RWPE1 (cell line): Measurements from ENCODE around the gene MGAT5.

ENCODE experiments used
- CTCF ChIA-PET: fragments of 350-600 bp; sonication (Branson Sonifier 250); formaldehyde crosslinking; extraction: SDS; loops from one replicate; lab custom pipeline; 2021; lab: Yijun Ruan, JAX
- POLR2A ChIA-PET: fragments of 400-600 bp; formaldehyde crosslinking; extraction: SDS; loops from one replicate; lab custom pipeline; 2020; ENCODE audit warnings: antibody characterized with exemption; ENCODE audit not compliant: low non-redundant PET; lab: Yijun Ruan, JAX
- DNase-seq: peaks from one replicate; pipeline ENCODE4 v3.0.0; 2012; ENCODE audit warnings: low spot score
- H3K27ac ChIP-seq: fragments of 450-650 bp; 2 replicates; pipeline ENCODE4 v1.5.1; 2017
- CTCF ChIP-seq: fragments of 450-650 bp; conservative IDR thresholded peaks from 2 replicates; pipeline ENCODE4 v1.5.1; 2017; ENCODE audit warnings: low read depth, mild to moderate bottlenecking

The MGAT5 gene

GRCh38 chr2:134253117-134253704 lies 661 bp upstream of the MGAT5 start:
- ChIA-PET CTCF (interaction anchor here (1.1 to 1.6 kb wide), 2 partner anchors 8 to 159 kb away, joined by 3 to 5 read pairs; no protein-coding TSS in a partner anchor), POLR2A (no interaction called here)

DNA sequence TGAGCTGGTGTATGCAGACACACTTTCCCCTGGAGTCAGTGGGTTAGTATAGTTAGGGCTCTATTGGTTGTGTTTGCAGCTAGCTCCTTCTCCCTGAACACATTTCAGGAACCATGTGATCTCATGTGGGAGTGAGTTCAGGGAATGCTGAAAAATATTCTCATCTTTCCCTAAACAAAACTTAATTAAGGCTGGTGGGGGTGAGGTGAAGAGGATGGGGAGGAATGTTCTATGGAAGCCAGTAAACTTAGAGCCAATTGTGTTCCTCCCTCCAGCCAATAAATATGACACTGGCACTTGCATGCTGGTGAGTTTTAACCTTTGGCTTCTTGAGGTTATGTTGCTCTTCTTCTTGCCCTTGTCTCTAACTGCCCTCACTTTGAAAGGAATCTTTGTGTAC lies 952 bp downstream of the MGAT5 start:
- TF ChIP-seq CTCF = no peak
- DNase-seq = no peak
- ChIA-PET CTCF (no interaction called here), POLR2A (interaction anchor here (0.5 kb wide), 1 partner anchor 613 kb away, joined by 8 read pairs; no protein-coding TSS in a partner anchor)
- H3K27ac ChIP-seq = no peak overlapping the region

More at GRCh38 chr2:134253117-134253704, 661 bp upstream of the MGAT5 start:
- no peak overlapping the region for H3K27ac ChIP-seq
- no peak for TF ChIP-seq CTCF
- no peak for DNase-seq

- DNase-seq = no peak
- TF ChIP-seq CTCF = no peak
- POLR2A ChIA-PET = interaction anchor here (0.6 kb wide), 1 partner anchor 637 kb away, joined by 4 read pairs; no protein-coding TSS in a partner anchor
- H3K27ac ChIP-seq = no peak overlapping the region
- CTCF ChIA-PET = no interaction called here
Measured at GRCh38 chr2:134256956-134257355, 3.1 kb downstream of the MGAT5 start.

GRCh38 chr2:134257509-134257908 lies 3.6 kb downstream of the MGAT5 start:
- no peak for TF ChIP-seq CTCF
- CTCF ChIA-PET = no interaction called here
- no peak overlapping the region for H3K27ac ChIP-seq
- POLR2A ChIA-PET = interaction anchor here (0.6 kb wide), 1 partner anchor 637 kb away, joined by 4 read pairs; no protein-coding TSS in a partner anchor
- no peak for DNase-seq

GRCh38 chr2:134257965-134258683 lies 4.3 kb downstream of the MGAT5 start:
- H3K27ac ChIP-seq = no peak overlapping the region
- TF ChIP-seq CTCF = no peak

GRCh38 chr2:134258684-134259388 lies 5.0 kb downstream of the MGAT5 start:
- POLR2A ChIA-PET = no interaction called here
- no peak for TF ChIP-seq CTCF
- H3K27ac ChIP-seq = no peak overlapping the region
- no peak for DNase-seq
- CTCF ChIA-PET = no interaction called here

More at GRCh38 chr2:134257965-134258683, 4.3 kb downstream of the MGAT5 start:
- no peak for DNase-seq
- POLR2A ChIA-PET = no interaction called here
- CTCF ChIA-PET = no interaction called here
